T-helper 1 cell treated with Interleukin-12 subunit alpha and Interleukin-12 subunit beta and Interleukin-4 antibody, amounts not matched to agents 30 ng/mL and 1 ng/mL, for 36 hours (primary cell): ENCODE data around the gene ZNF318. TPM values are rescaled to one million over a fixed set of nuclear protein-coding genes. Genes with fewer than 3 reads are reported as not detected.

ENCODE experiments used
- intact Hi-C: fragments of 100-400 bp; cut with micrococcal nuclease; formaldehyde crosslinking; loops from one replicate; pipeline ENCODE4 v1.15.1; 2024
- total RNA-seq: library from RNA; stranded (reverse); gene quantifications from 2 replicates; pipeline ENCODE4 v1.2.3, GENCODE V29; 2022

The ZNF318 gene
- total RNA-seq, 1 donor from 2014 or later: 12.0 TPM

DNA sequence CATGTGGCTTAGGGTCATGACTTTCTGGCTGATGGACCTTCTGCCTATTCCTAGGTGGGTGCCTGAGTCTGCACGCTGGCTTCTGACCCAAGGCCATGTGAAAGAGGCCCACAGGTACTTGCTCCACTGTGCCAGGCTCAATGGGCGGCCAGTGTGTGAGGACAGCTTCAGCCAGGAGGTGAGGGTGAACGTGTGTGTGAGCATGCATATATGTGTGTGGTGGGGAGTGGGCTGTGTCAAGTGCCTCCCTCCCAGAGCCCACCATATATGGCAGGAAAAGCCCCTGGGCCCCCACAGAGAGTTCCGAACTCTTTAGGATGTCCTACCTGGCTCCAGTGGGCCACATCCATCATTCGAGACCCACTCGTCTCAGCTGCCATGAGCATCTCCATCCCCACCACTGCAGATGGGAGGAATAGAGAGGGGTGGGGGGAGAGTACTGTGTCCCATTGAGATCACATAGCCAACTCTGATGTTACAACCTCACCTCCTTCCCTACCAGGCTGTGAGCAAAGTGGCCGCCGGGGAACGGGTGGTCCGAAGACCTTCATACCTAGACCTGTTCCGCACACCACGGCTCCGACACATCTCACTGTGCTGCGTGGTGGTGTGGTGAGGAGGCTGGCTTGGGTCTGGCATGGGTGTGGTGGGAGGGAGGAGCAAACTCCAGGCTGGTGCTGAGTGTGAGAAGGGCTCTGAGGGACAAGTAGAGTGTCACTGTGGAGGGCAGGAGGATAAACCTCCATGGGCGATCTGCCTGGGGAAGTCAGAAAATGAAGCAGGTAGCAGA lies 68.2 kb downstream of the ZNF318 start:
- intact Hi-C loops: no loop called here

DNA sequence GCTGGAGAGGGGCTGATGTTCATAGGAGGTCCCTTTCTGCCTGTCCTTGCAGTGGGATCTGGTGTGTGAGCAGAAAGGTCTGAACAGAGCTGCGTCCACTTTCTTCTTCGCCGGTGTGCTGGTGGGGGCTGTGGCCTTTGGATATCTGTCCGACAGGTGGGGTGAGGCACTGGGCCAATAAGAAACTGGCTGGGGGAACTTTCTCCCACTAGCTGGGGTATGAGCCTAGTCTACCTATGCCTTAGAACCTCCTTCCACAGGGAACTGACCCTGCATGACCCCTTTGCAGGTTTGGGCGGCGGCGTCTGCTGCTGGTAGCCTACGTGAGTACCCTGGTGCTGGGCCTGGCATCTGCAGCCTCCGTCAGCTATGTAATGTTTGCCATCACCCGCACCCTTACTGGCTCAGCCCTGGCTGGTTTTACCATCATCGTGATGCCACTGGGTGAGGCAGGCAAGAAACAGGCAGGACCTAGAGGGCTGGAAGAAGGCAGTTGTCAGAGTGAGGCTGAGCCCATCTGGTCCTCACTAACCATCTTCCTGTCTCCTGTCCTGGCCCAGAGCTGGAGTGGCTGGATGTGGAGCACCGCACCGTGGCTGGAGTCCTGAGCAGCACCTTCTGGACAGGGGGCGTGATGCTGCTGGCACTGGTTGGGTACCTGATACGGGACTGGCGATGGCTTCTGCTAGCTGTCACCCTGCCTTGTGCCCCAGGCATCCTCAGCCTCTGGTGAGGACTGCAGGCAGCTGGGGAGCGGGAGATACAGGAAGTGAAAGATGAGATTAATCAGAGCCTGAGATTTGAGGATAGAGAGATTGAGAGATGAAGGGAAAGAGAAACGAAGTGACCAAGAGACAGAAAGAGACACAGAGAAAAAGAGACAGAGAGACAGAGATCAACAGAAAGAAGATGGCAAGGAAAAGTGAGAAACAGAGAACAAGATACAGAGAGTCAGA lies 69.8 kb downstream of the ZNF318 start:
- intact Hi-C loops: no loop called here

DNA sequence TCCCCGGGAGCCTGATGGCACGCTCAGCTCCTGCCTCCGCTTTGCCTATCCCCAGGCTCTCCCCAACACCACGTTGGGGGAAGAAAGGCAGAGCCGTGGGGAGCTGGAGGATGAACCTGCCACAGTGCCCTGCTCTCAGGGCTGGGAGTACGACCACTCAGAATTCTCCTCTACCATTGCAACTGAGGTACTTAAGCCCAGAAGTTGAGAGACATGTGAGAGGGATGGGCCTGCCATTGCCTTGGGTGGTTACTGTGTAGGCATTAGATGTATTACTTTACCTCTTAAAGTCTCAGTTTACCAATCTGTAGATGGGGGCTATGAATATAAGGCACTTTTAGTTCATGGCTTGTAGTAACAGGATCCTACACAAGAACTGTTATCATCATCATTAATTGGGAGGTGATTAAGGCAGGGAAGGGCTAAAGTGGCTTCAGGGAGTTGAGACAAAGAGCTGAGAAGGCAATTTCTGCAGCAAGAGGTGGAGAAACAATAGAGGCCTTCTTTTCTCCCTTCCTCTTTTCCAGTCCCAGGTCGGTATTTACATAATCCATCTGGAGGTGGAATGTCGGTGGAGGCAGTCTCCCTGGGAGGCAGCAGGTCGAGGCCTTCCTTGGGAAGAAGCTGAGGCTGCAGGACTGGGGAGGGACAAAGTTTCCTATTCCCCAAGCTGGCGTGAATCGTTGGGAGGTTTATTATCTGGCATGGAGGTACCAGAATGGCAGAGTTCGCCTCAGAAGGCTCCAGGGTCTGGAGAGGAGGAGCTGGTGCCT lies 70.7 kb downstream of the ZNF318 start:
- intact Hi-C loops: no loop called here

DNA sequence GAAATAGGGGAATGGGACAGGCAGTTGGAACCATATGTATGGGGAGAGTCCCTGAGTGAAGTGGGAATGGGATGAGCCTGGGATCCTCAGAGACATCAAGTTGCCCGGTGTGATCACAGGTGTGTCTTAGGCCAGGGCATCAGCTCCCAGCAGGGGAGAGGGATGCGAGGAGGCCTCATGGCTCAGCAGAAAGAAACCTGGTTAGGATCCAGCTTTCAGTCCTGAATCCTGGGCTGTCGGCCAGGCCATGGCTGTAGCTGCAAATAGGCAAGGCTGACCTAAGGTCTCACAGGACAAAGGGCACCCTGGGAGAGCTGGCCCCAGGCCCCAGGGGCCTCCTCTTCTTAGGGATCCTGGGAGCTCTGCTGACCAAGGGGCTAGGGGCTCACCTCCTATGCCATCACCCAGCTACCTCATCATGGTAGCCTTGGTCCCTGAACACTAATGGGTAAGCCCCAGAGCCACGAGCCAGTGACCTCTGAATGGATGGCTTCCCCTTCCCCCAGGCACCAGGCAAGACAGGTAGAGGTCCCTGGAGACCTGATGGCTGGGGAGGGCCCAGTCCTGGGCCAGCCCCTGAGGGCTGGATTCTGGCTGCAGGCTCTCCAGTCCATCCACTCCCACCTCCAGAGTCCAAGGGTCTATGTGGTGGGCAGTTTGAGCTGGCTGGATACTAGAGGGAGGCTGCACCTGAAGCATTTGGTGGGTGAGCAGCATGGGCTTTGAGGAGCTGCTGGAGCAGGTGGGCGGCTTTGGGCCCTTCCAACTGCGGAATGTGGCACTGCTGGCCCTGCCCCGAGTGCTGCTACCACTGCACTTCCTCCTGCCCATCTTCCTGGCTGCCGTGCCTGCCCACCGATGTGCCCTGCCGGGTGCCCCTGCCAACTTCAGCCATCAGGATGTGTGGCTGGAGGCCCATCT lies 71.5 kb downstream of the ZNF318 start, which contains the start of gene SLC22A7:
TSS of gene SLC22A7 (plus strand) at position 617 of the 921 bp plus-strand sequence. CDS start at position 716, 99 bp downstream.
- intact Hi-C loops: no loop called here

GRCh38 chr6:43296780-43297497 lies 72.5 kb downstream of the ZNF318 start:
- intact Hi-C loops: no loop called here

GRCh38 chr6:43295456-43295855 lies 74.0 kb downstream of the ZNF318 start:
- intact Hi-C loops: no loop called here

- intact Hi-C loops: no loop called here
Observed at GRCh38 chr6:43294536-43294935, 74.9 kb downstream of the ZNF318 start.

DNA sequence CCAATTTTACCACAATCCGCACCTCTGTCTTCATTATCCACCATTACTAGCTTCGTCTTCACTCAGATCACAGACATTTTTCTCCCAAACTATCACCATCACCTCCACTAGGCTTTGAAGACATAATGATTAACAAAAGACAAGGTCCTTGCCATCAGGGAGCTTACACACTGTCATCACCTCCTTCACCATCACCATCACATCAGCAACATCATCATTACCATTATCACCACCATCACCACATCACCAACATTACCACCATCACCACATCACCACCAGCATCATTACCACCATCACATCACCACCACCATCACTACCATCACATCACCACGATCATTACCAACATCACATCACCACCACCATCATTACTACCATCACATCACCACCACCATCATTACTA lies 75.7 kb downstream of the ZNF318 start:
- intact Hi-C loops: no loop called here

- intact Hi-C loops: no loop called here
Observed at GRCh38 chr6:43292763-43293318, 76.6 kb downstream of the ZNF318 start.

DNA sequence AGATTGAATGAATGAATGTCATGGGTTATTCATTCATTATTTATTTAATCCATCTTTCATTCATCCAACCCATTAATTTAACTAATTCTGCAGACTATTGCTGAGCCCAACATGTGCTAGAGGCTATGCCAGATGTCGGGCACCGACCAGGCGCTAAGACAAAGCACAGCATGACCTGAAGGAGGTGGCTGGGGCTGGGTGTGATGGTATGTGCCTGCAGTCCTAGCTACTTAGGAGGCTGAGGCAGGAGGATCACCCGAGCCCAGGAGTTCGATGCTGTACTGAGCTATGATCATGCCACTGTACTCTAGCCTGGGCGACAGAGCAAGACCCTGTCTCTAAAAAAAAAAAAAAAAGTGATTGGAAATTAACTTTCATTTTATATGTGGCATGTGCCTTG lies 77.1 kb downstream of the ZNF318 start:
- intact Hi-C loops: no loop called here

- intact Hi-C loops: no loop called here
Observed at GRCh38 chr6:43291708-43292107, 77.7 kb downstream of the ZNF318 start.

GRCh38 chr6:43290905-43291355 lies 78.5 kb downstream of the ZNF318 start:
- intact Hi-C loops: no loop called here

GRCh38 chr6:43290339-43290904 lies 79.0 kb downstream of the ZNF318 start:
- intact Hi-C loops: no loop called here

DNA sequence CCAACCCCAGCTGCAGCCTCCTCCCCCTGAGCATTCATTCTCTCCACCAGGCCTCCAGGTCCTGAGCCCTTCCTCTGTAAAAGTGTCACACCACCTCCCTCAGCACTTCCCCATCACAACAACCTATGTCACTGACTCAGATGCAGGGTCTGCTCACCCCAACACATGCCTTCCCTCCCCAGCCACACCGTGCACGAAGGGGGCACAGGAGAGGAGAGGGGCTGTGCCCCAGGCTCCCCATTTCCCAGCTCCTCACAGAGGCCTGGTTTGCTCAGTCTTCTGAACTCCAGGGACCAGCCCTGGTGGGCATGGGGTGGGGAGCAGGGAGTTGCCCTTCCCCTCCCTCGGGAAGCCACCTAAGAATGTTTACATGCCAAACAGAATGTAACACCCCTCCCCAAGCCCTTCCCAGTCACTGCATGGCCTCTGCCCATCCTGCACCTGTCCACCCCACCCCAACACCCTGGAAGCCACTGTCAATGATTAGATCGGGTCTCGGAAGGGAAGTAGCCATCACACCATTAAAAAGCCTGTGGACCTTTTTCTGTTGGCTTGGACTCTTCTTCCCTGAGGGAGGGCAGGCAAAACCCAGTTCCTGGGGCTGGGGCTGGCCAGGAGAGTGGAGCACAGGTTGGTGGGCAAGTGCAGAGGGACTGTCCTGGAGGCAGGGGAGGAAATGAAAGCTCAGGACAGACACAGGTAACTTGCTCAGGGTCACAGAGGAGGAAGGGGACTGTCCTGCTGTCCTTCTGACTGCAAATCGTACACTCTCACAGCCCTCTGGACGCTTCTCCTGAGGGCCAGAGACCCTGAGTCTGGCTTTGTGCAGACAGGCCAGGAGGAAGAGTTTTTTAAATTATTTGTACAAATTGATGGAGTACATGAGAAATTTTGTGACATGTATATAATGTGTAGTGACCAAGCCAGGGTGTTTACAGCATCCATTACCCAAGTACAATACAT lies 81.4 kb downstream of the ZNF318 start:
- intact Hi-C loops: no loop called here

DNA sequence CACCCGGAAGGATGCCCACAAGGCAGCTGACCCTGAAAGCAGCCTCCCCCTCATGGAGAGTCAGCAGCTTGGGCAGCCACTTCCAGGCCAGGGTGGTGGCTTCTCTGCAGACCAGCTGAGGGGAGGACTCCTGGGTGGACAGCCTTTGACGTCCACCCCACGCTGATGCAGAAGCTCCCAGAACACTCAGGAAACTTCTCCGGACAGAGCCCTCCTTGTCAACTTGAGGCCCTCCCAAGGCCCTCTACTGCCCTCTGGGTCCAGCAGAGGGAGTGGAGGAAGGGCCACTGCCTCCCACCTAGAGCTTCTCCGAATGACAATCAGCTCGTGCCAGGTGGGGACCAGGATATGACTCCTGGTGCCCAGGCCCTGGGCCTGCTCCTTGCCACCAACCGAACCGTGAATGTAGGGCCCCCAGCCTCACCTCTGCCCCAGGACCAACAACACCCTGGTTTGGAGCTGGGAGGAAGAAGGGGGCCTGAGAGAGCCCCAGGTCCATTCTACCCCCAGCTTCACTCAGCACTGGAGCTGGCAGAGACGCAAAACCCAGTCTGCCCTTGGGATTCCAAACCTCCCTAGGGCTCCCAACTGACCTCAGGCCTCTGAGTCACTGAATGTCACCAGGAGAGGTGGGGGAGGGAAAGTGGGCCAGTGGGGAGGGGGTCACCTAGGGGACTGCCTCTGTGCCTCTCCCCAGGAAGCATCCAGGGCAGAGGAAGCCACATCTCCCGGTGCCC lies 82.3 kb downstream of the ZNF318 start:
- intact Hi-C loops: no loop called here

- intact Hi-C loops: no loop called here
Observed at GRCh38 chr6:43286456-43286979, 82.9 kb downstream of the ZNF318 start.
